ENCODE measurements around the gene CCDC33.

GRCh38 chr15:74226761-74227540, 9.2 kb upstream of the CCDC33 start:
- TF ChIP-seq EZH2 (IDR thresholded peaks at IDR 0.05; ENCODE audit: insufficient read depth, poor library complexity, severe bottlenecking): no peak
- TF ChIP-seq EZH2phosphoT487 (IDR thresholded peaks at IDR 0.05; ENCODE audit: insufficient read depth, low read depth): no peak
